NCI-H748 (cell line): Measurements from ENCODE around the gene SLC48A1.

ENCODE experiments used
- DNase-seq: peaks from one replicate; lab custom pipeline; 2025; ENCODE audit not compliant: unreplicated experiment; lab: John Stamatoyannopoulos, UW

SLC48A1 gene

GRCh38 chr12:47789712-47790489 lies 16.9 kb downstream of the SLC48A1 start:
- DNase-seq = no peak

GRCh38 chr12:47790676-47791350 lies 17.8 kb downstream of the SLC48A1 start:
- DNase-seq = no peak

GRCh38 chr12:47791351-47791746 lies 18.3 kb downstream of the SLC48A1 start:
- DNase-seq = no peak

GRCh38 chr12:47791874-47792273 lies 18.8 kb downstream of the SLC48A1 start:
- no peak for DNase-seq

GRCh38 chr12:47793015-47793681 lies 20.1 kb downstream of the SLC48A1 start:
- no peak for DNase-seq

GRCh38 chr12:47794679-47795078 lies 21.6 kb downstream of the SLC48A1 start:
- no peak for DNase-seq

GRCh38 chr12:47795121-47795813 lies 22.2 kb downstream of the SLC48A1 start:
- no peak for DNase-seq

- no peak for DNase-seq
Measured at GRCh38 chr12:47795814-47796411, 22.9 kb downstream of the SLC48A1 start.

- DNase-seq = peak; percentile 33
Measured at GRCh38 chr12:47797441-47797840, 24.4 kb downstream of the SLC48A1 start.

GRCh38 chr12:47798382-47798948 lies 25.4 kb downstream of the SLC48A1 start:
- DNase-seq = no peak

- no peak for DNase-seq
Measured at GRCh38 chr12:47799357-47799955, 26.4 kb downstream of the SLC48A1 start.

- DNase-seq = no peak
Measured at GRCh38 chr12:47800582-47800981, 27.5 kb downstream of the SLC48A1 start.

GRCh38 chr12:47801170-47801903 lies 28.3 kb downstream of the SLC48A1 start:
- no peak for DNase-seq

- no peak for DNase-seq
Measured at GRCh38 chr12:47801904-47802246, 28.8 kb downstream of the SLC48A1 start.

GRCh38 chr12:47802312-47802711 lies 29.3 kb downstream of the SLC48A1 start:
- no peak for DNase-seq

- DNase-seq = no peak
Measured at GRCh38 chr12:47803191-47803875, 30.3 kb downstream of the SLC48A1 start.

GRCh38 chr12:47804171-47804570 lies 31.1 kb downstream of the SLC48A1 start:
- no peak for DNase-seq

GRCh38 chr12:47805417-47805816 lies 32.4 kb downstream of the SLC48A1 start:
- DNase-seq = no peak

- no peak for DNase-seq
Measured at GRCh38 chr12:47807338-47807737, 34.3 kb downstream of the SLC48A1 start.
